ENCODE data around the gene TMEM270. TPM values are rescaled to one million over a fixed set of nuclear protein-coding genes. Genes with fewer than 3 reads are reported as not detected.

TMEM270 gene
- total RNA-seq, 1 experiment from 2014 or later, result not detected

- ChIA-PET POLR2A (no interaction called here), CTCF (no interaction called here)
- H3K27me3 Mint-ChIP-seq (ENCODE audit: insufficient read depth, unreplicated experiment), result peaks cover 11% of the 10 kb centered on the region
- no peak for DNase-seq (ENCODE audit: unreplicated experiment)
- no peak for TF ChIP-seq CTCF (IDR thresholded peaks at IDR 0.05; ENCODE audit: unreplicated experiment)
- BruUV-seq (replicated peaks), result no TSS peak
- intact Hi-C loops (cut with micrococcal nuclease), result no loop called here
- no peak overlapping the region for H3K27ac Mint-ChIP-seq (ENCODE audit: low read depth, unreplicated experiment)
- no peaks in the 10 kb centered on the region for H3K4me1 Mint-ChIP-seq (ENCODE audit: insufficient read depth, unreplicated experiment)
- H3K4me3 Mint-ChIP-seq (ENCODE audit: unreplicated experiment), result no peak overlapping the region
- H3K9me3 Mint-ChIP-seq (ENCODE audit: unreplicated experiment), result no peaks in the 10 kb centered on the region
- H3K36me3 Mint-ChIP-seq (ENCODE audit: insufficient read depth, unreplicated experiment), result no peaks in the 10 kb centered on the region
Measured at GRCh38 chr7:73909051-73909941, 48.3 kb downstream of the TMEM270 start.

- no peak for TF ChIP-seq CTCF (IDR thresholded peaks at IDR 0.05; ENCODE audit: unreplicated experiment)
- DNase-seq (ENCODE audit: unreplicated experiment), result no peak
- no TSS peak for BruUV-seq (replicated peaks)
- Mint-ChIP-seq H3K27me3 (ENCODE audit: insufficient read depth, unreplicated experiment) (peaks cover 18% of the 10 kb centered on the region), H3K36me3 (ENCODE audit: insufficient read depth, unreplicated experiment) (no peaks in the 10 kb centered on the region), H3K4me1 (ENCODE audit: insufficient read depth, unreplicated experiment) (no peaks in the 10 kb centered on the region), H3K9me3 (ENCODE audit: unreplicated experiment) (no peaks in the 10 kb centered on the region), H3K27ac (ENCODE audit: low read depth, unreplicated experiment) (no peak overlapping the region), H3K4me3 (ENCODE audit: unreplicated experiment) (no peak overlapping the region)
- intact Hi-C loops (cut with micrococcal nuclease), result no loop called here
- POLR2A ChIA-PET, result no interaction called here
- CTCF ChIA-PET, result no interaction called here
Measured at GRCh38 chr7:73909996-73910395, 49.0 kb downstream of the TMEM270 start.

GRCh38 chr7:73912223-73912622, 51.3 kb downstream of the TMEM270 start:
- H3K36me3 Mint-ChIP-seq (ENCODE audit: insufficient read depth, unreplicated experiment), result no peaks in the 10 kb centered on the region
- no peaks in the 10 kb centered on the region for H3K4me1 Mint-ChIP-seq (ENCODE audit: insufficient read depth, unreplicated experiment)
- intact Hi-C loops (cut with micrococcal nuclease), result no loop called here
- BruUV-seq (replicated peaks), result no TSS peak
- TF ChIP-seq CTCF (IDR thresholded peaks at IDR 0.05; ENCODE audit: unreplicated experiment), result no peak
- POLR2A ChIA-PET, result no interaction called here
- no peak overlapping the region for H3K4me3 Mint-ChIP-seq (ENCODE audit: unreplicated experiment)
- no peak for DNase-seq (ENCODE audit: unreplicated experiment)
- no peak overlapping the region for H3K27ac Mint-ChIP-seq (ENCODE audit: low read depth, unreplicated experiment)
- CTCF ChIA-PET, result no interaction called here
- H3K9me3 Mint-ChIP-seq (ENCODE audit: unreplicated experiment), result no peaks in the 10 kb centered on the region
- peaks cover 35% of the 10 kb centered on the region for H3K27me3 Mint-ChIP-seq (ENCODE audit: insufficient read depth, unreplicated experiment)

Other genes with a start within 250 kb of the TMEM270 start
- 1.5 TPM in 1 of 2 replicates, not detected in the other for gene MLXIPL, start 236.6 kb upstream of the TMEM270 start, total RNA-seq (2022)
- gene VPS37D, start 193.3 kb upstream of the TMEM270 start, total RNA-seq (2022), result 0.44 and 1.3 TPM in 2 replicates
- 11.0 and 11.4 TPM in 2 replicates for gene DNAJC30, start 177.7 kb upstream of the TMEM270 start, total RNA-seq (2022)
- 71.5 and 81.9 TPM in 2 replicates for gene BUD23, start 177.6 kb upstream of the TMEM270 start, total RNA-seq (2022)
- 21.9 and 24.2 TPM in 2 replicates for gene STX1A, start 141.5 kb upstream of the TMEM270 start, total RNA-seq (2022)
- 15.3 and 18.9 TPM in 2 replicates for gene ABHD11, start 122.4 kb upstream of the TMEM270 start, total RNA-seq (2022)
- not detected in 2 replicates for gene CLDN3, start 90.9 kb upstream of the TMEM270 start, total RNA-seq (2022)
- gene CLDN4, start 30.2 kb upstream of the TMEM270 start, total RNA-seq (2022), result 0.22 and 0.28 TPM in 2 replicates
- gene METTL27, start 18.6 kb upstream of the TMEM270 start, total RNA-seq (2022), result 4.4 and 7.3 TPM in 2 replicates
- not detected in 2 replicates for gene ELN, start 167.0 kb downstream of the TMEM270 start, total RNA-seq (2022)
- 21.4 and 23.4 TPM in 2 replicates for gene LIMK1, start 222.6 kb downstream of the TMEM270 start, total RNA-seq (2022)